HG03108 (cell line): ENCODE measurements around the gene GAL3ST3.
A peak's percentile ranks its signal among the peaks of the same experiment; 100 is the strongest.

Experiments used
- ATAC-seq: cut with Tn5 transposase; IDR thresholded peaks from one replicate; pipeline ENCODE4 v1.9.1; 2021; ENCODE audit warnings: moderate library complexity; ENCODE audit not compliant: unreplicated experiment

Gene GAL3ST3

DNA sequence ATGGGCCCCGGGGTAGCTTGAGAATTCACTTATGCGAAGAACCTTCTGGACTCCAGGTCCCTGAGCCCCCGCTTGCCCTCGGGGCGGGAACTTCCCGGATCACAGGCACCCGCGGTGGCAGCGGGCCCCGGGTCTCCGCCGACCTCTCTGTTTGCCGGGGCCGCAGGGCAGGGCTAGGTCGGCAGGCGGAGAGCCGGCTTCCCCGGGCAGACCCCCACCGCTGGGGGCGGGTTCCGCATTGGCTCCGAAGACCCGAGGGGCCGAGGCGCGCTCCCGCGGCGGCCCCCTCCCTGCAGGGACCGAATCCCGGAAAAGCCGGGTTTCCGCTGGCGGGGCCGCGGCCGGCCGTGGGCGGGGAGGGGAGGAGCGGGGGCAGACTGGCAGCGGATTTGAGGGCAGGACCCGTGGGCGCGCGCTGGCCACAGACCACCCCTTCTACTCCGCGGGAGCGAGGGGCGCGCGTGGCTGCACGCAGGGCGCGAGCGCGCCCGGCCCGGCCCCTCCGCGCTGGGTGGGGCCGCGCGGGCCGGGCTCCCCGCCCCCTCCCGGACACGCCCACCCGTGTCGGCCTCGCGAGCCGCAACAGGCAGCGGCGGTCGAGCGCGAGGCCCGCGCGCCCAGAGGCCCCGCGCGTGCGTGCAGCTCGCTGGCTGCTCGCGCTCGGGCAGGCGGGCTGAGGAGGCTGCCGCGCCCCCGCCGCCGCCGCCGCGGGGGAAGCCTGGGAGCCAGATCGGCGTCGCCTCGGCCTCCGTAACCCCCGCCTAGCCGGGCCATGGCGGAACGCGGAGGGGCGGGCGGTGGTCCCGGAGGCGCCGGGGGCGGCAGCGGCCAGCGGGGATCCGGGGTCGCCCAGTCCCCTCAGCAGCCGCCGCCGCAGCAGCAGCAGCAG is 21.0 kb upstream of the GAL3ST3 start, which contains the start of gene PACS1:
PACS1 (plus strand) TSS at position 558 of the 889 bp plus-strand sequence; CDS start at position 773, 215 bp downstream.
- ATAC-seq, result peak; percentile 33

DNA sequence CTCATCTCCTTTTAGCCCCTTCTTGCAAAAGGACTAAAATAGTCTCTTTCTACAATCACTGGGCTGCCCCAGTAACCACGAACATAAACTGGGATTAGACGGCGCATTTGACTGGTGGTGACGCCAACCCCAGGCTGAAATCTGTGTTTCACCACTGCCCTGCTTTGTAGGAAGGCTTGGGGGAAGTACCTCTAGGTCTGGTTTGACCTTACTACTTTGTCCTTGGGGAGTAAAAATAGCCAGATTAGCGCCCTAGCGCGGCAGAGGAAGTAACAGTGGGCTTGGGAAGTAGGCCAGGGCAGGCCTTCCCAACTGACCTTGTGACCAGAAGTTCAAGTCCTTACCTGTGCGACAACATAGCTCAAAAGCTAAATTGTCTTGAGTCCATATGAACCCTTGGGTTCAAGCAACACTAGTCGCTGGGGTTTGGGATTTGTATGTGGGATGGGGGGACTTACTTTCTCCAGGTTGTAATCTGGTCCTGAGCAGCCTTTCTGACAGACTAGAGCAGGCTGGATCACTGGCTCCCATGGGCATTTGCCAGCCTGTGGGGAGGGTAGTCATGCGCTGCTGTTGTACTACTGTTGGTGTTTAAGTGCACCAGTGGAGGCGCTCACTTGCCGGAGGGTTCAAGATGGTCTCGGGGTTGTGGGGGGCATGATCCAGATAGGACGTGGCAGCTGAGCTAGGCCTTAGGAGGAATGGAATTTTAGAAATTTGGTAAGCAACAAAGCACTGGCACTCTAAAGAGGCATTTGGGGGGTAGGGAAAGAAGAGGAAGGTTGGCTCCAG is 20.2 kb upstream of the GAL3ST3 start:
- ATAC-seq, result peak; percentile 6

DNA sequence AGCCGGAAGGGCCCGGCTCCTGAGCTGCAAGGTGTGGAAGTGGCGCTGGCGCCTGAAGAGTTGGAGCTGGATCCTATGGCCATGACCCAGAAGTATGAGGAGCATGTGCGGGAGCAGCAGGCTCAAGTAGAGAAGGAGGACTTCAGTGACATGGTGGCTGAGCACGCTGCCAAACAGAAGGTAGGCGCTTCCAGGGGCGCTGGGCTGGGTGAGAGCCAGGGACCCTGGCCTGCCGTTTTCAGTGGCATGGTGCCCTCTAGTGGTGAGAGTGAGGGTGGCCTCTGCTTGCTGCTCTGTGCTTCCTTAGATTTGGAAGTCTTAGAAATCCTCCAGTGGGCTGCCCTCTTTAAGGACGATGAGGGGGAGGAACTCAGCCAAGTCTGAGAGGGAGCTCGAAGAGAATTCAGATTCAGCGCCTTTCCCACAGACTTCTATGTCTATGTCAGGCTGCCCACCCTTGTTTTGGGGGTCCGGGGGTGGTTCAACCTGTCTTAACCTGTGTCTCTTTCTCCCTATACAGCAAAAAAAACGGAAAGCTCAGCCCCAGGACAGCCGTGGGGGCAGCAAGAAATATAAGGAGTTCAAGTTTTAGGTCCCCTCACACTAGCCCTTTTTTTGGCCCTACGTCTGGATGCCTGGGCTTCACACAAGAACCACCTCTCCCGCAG is 19.3 kb upstream of the GAL3ST3 start:
- ATAC-seq, result no peak

DNA sequence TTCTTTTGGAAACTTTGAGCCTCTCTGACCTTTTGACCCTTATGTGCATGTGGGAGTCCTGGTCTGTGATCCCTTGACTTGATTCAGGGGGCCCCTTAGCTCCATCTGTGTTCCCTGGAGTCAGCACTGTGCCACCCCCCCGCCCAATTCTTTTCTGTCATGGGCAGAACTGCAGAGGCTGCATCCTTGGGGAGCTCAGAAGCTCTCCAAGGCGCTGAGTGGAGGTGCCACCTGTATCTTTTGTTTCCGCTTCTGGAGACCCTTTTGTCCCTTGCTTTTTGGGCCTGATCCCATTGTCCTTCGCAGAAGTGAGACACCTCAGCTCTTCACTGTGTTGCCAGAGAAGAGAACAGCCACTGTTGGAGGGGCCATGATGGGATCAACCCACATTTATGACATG is 18.7 kb upstream of the GAL3ST3 start:
- ATAC-seq, result no peak

DNA sequence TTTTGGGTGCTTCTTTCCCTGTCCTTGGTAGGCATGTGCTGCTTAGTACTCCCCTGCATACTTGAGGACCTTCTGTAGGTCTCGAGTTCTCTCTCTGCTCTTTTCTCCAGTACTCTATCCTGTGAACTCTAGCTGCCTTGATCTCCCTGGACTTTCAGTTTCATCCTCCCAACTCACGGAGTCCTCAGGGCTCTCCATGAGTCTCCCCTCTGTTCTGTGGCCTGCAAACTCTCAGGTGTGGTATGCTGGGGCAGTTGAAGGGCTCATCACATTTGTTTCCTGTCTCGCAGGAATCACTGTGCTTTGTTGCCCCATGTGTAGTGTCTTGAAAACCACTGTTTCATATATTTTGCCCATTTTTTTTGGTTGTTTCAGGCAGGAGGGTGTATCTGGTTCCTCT is 17.8 kb upstream of the GAL3ST3 start:
- ATAC-seq, result no peak

DNA sequence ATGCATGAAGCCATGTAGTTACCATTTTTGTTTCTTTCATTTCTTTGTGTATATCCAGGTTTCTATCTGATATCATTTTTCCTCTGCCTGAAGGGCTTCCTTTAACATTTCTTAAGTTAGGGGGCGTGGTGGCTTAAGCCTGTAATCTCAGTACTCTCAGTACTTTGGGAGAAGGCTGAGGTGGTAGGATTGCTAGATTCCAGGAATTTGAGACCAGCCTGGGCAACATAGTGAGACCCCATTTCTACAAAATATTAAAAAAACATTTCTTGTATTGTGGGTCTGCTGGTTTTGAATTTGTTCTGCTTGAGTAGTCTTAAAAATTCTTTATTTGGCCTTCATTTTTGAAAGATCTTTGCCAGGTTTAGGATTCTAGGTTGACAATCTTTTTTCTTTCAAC is 15.6 kb upstream of the GAL3ST3 start:
- no peak for ATAC-seq

DNA sequence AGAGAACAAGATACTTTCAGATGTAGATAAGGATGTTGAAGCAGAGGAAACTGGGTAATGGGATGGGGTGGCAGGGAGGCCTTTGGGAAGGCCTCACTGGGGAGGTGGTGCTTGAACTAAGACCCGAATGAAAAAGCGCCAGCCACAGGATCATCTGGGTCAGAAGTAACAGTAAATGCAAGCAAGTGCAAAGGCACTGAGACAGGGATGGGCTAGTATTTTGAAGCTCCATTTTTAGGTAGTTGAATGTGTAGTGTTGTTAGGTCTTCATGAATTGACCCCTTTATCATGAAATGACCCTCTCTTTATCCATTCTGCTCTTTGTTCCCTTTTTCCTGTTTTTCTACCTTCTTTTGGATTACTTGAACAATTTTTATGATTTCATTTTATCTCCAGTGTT is 14.9 kb upstream of the GAL3ST3 start:
- no peak for ATAC-seq

DNA sequence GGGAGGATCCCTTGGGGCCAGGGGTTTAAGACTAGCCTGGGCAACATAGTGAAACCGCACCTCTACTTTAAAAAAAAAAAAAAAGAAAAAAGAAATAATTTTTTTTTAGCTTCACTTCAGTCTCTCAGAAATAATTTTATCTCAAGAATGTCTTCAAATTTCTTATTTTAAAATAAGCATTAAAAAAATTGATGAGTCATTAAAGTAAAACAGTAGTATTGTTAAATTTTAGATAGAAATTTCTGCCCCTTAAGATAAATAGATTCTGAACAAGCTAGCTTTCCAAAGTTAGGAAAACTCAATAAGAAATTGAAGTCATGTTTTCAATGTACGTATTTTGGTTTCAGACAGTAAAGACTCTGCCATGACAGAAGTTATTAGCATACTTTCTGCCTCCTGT is 13.4 kb upstream of the GAL3ST3 start:
- no peak for ATAC-seq

DNA sequence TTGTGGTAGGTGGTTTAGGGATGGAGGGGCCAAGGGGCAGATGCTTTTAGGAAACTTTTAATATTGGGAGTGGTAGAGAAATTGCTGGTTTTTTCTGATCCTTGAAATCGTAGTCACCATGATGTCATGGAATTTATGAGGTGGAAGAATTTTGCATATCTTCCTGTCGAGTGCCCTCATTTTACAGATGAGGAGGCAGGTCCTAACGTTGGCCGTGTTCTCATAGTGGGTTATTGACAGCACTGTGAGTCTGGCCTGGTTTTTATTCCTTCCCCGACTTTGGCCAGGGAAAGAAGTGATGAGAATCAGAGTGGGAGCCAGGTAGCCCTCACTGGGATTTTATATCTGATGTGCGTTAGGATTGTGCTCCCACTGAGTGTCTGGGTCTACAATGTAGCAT is 12.3 kb upstream of the GAL3ST3 start:
- no peak for ATAC-seq

DNA sequence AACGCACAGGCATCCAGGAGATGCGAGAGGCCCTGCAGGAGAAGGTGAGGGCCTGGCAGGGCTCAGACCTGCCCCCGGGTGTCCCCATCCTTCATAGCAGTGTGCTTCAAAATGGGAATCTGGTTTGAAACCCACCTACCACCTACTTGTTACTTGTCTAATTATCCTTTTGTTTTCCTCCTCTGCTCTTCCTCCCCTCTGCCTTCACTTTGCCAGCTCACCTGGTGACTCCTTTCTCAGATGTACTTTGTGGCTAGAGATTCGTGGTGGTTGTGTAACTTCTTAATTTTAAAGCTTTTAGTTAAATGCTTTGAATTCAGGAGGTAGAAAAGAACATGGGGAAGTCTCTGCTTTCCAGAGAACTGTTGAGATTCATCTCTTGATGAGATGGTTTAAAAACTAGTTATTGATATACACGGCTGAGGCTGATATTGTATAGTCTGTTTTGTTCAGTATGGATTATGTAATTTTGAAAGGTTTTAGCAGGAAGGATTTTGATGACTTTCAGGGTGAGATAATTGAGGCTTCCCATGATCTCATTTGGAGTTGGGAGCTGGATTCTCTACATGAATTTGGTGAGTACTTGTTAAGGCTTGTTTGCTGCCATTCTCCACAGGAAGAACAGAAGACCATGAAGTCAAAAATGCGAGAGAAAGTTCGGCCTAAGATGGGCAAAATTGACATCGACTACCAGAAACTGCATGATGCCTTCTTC is 11.2 kb upstream of the GAL3ST3 start:
- no peak for ATAC-seq

DNA sequence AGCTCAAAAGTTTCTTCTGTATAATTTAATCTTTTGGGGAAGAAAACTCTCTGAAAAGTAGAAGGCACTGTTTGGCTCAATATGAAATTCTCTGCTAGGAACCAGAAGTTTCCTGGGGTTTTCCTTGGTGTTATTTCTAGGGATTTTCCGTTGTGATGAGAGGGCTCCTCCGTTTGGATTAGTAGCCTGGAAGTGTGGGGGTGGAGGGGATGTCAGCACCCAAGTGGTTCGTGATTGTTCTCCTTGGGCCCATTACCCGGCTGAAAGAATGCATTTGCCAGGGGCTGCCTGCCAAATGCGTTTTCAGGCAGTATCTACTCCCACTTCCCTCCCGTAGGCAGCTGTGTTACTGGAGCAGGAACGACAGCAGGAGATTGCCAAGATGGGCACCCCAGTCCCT is 7.5 kb upstream of the GAL3ST3 start:
- no peak for ATAC-seq

DNA sequence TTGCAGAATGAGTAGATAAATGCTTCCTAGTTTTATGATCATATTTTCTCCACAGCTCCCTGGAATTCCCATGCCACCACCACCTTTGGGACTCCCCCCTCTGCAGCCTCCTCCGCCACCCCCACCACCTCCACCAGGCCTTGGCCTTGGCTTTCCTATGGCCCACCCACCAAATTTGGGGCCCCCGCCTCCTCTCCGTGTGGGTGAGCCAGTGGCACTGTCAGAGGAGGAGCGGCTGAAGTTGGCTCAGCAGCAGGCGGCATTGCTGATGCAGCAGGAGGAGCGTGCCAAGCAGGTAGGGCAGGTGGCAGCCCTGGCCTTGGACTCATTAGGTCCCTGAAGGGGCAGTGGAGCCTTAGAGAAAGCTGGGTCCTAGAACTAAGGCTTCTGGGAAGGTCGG is 6.1 kb upstream of the GAL3ST3 start:
- ATAC-seq, result no peak

DNA sequence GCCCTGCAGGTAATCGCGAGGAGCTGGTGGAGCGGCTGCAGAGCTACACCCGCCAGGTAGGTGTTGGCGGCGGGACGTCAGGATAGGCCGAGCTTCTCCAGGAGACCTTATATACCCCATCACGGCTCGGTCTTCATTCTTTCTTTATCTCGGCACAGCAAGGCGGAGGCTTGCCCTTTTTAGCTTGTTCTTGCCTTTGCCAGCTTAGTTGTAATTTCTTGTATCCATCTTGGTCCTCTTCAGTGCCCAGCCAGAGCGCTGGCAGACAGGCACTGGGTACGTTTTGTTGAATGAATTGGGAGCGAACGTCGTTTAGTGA is 3.7 kb upstream of the GAL3ST3 start:
- no peak for ATAC-seq

DNA sequence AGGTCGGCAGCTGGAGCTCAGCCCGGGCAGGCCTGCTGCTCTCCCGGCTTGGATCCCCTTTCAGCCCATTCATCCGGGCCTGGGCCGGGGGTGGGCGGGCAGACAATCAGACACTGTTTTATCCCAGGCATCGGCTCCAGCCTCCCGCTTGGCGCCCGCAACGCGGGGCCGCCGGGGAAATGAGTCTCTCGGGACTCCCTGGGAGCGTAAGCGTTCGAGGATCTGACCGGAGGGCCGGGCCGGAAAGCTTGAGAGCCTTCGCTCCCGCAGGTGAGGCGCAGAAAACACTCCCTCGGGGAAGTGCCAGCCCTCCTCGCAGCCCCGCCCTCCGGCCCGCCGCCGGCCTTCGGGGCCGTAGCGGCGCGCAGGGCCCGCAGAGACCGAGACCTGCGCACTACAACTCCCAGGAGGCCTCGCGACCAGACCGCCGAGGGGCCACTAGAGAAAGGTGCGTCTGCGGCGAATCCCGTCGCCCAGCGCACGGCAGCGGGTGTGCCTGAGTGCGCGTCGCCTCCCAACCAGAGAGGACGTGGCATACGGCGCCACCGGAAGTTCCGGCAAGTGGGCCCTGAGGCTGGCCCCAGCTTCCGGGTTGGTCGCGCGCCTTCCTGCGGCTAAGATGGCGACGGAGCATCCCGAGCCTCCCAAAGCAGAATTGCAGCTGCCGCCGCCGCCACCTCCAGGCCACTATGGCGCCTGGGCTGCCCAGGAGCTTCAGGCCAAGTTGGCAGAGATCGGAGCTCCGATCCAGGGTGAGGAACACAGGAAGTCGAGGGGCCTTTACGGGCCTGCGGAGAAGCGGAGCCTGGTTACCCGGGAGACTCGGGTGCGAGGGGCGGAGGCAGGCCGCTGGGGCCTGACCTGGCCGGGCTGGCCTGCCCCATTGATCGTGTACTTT is 3.1 kb upstream of the GAL3ST3 start, which contains the start of gene SF3B2:
SF3B2 (plus strand) TSS at position 599 of the 898 bp plus-strand sequence; CDS start at position 620, 21 bp downstream.
- peak; percentile 94 for ATAC-seq

DNA sequence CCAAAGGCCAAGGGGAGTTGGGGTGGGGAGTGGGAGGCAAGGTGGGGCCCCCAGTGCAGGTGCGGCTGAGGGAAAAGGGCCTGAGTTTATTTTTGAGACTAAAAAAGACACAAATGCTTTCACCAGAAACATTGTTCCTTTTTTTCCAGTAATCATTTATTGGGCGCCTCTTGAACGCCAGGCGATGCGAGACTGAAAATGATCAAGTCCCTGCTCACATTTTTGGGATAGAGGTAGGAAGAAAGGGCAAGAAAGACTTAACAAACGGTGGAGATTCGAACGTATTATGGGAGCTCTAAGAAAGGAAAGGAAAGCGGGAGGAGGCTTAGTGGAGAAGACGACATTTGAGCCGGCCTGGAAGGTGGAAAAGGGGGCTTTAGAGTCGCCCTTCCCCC is 2.4 kb upstream of the GAL3ST3 start:
- no peak for ATAC-seq

DNA sequence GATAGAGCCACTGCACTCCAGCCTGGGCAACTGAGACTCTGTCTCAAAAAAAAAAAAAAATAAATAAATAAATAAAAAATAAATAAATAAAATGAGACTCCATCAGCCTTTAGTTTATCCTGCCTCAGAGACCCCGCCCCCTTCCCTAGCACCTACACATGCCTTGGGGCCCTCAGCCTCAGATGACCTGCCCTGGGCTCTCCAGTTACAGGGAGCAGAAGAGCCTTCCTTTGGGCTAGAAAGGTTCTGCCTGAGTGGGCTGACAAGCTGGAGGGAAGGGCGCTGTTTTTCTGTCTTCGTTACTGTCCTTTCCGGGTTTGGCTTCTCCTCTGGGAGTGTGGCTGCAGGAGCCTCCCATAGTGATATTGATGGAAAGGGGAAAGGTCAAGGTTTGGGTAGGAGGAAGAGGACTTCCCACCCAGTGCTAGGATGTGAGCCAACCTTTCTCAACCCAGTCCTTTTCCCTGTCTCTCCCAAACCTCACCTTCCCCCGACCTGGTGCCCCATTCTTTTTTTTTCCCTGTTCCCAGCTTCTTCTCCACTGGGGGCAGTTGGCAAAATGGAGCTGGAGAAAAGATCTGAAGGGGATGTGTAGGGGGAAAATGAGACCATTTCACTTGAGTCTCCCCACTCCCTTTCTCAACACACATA is 1.7 kb upstream of the GAL3ST3 start:
- ATAC-seq, result no peak

DNA sequence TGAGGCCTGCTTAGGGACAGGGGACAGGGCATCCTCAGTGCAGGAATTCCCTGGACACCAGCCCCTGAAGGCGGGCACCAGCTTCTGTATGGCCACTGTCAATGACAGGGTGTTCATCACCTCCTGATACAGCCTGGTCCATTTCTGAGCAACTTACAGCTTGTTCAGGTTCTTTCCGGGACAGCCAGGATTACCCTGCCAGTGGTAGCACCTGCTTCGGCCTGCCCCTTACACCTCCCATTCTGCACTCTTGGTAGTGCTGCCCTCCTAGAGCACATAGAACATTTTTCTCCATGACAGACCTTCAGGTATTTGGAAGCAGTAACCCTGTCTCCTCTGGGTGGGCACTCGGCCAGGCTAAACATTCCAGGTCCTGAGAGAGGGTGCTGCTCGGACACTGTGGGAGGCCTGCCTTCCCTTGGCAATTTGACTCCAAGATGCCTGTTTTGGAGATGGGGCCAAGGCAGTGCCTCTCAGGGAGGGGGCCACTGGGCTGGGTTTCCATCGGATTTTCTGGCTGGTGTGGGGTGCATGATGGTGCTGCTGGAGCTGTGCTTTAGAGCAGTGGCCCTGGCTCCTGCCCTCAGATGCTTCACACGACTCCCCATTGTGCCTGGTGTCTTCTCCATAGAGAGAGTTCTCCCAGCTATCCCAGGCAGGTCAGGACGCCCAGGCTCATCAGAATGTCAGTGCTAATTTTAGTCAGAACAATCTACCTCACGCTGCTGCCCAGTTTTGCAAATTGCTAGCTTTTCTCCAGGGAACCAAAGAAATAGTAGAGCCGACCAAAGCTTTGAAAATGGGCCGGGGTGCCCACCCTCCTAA is 1.2 kb downstream of the GAL3ST3 start:
- ATAC-seq, result no peak

DNA sequence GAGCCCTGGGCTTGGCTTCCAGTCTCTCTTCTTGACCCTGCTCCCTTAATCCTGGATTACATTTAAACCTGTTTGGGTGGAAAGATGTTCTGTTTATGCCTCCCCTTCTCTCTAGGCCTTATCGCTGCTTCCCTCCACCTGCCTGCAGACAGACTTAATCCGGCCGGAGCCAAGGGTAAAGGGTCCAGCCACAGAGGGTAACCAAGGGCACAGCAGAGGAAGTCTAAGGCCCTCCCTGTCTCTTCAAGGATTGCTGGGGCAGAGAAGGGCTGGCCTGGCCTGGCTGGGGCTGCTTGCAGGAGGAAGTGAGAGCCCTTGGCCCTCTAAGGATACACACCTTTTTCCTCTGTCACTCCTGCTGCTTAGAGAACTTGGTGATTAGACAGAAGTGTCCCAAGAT is 2.1 kb downstream of the GAL3ST3 start:
- ATAC-seq, result no peak
